Measurements from ENCODE around the gene ELMO3. TPM values are rescaled to one million over a fixed set of nuclear protein-coding genes. Genes with fewer than 3 reads are reported as not detected.

The ELMO3 gene
- total RNA-seq, 1 donor from 2014 or later, result 4.5 TPM

DNA sequence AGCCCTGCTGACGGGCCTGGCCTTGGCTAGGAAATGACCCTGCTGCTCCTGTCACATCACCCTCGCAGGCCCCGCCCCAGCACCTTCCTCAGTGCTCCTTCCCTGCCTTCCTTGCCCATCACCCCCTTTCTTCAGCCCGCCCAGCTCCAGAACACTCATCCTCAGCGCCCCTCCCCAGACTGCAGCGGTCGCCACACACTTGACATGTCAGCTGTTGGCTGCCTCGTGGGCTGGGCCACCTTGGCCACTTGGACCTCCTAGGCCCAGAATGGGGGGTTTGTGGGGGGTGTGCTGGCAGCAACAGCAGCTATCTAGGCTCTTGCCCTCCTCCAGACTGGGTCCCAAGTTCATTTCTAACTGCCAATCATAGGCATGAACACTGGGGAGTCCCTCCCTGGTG lies 10.6 kb downstream of the ELMO3 start:
- TF ChIP-seq, protein P1, sequence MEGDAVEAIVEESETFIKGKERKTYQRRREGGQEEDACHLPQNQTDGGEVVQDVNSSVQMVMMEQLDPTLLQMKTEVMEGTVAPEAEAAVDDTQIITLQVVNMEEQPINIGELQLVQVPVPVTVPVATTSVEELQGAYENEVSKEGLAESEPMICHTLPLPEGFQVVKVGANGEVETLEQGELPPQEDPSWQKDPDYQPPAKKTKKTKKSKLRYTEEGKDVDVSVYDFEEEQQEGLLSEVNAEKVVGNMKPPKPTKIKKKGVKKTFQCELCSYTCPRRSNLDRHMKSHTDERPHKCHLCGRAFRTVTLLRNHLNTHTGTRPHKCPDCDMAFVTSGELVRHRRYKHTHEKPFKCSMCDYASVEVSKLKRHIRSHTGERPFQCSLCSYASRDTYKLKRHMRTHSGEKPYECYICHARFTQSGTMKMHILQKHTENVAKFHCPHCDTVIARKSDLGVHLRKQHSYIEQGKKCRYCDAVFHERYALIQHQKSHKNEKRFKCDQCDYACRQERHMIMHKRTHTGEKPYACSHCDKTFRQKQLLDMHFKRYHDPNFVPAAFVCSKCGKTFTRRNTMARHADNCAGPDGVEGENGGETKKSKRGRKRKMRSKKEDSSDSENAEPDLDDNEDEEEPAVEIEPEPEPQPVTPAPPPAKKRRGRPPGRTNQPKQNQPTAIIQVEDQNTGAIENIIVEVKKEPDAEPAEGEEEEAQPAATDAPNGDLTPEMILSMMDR (conservative IDR thresholded peaks at IDR 0.05), result no peak
- H3K27me3 Mint-ChIP-seq (ENCODE audit: low read depth), result peaks cover 2% of the 10 kb centered on the region
- no peak overlapping the region for H3K27ac Mint-ChIP-seq (ENCODE audit: unreplicated experiment)
- no peaks in the 10 kb centered on the region for H3K9me3 Mint-ChIP-seq
- peaks cover 6% of the 10 kb centered on the region for H3K4me1 Mint-ChIP-seq
- H3K36me3 Mint-ChIP-seq (ENCODE audit: low read depth), result no peaks in the 10 kb centered on the region
- no peak overlapping the region for H3K4me3 Mint-ChIP-seq
- no peak for DNase-seq (ENCODE audit: low read depth, low spot score)

GRCh38 chr16:67210069-67210937 lies 11.4 kb downstream of the ELMO3 start:
- H3K27ac Mint-ChIP-seq (ENCODE audit: unreplicated experiment), result no peak overlapping the region
- no peak overlapping the region for H3K4me3 Mint-ChIP-seq
- peaks cover 2% of the 10 kb centered on the region for H3K27me3 Mint-ChIP-seq (ENCODE audit: low read depth)
- TF ChIP-seq, protein P1 (conservative IDR thresholded peaks at IDR 0.05), result no peak
- DNase-seq (ENCODE audit: low read depth, low spot score), result no peak
- H3K4me1 Mint-ChIP-seq, result peaks cover 6% of the 10 kb centered on the region
- H3K9me3 Mint-ChIP-seq, result no peaks in the 10 kb centered on the region
- H3K36me3 Mint-ChIP-seq (ENCODE audit: low read depth), result no peaks in the 10 kb centered on the region

- no peak overlapping the region for H3K4me3 Mint-ChIP-seq
- H3K36me3 Mint-ChIP-seq (ENCODE audit: low read depth), result no peaks in the 10 kb centered on the region
- no peaks in the 10 kb centered on the region for H3K9me3 Mint-ChIP-seq
- H3K27ac Mint-ChIP-seq (ENCODE audit: unreplicated experiment), result no peak overlapping the region
- TF ChIP-seq, protein P1 (conservative IDR thresholded peaks at IDR 0.05), result no peak
- DNase-seq (ENCODE audit: low read depth, low spot score), result no peak
- H3K27me3 Mint-ChIP-seq (ENCODE audit: low read depth), result peaks cover 2% of the 10 kb centered on the region
- H3K4me1 Mint-ChIP-seq, result peaks cover 3% of the 10 kb centered on the region
Measured at GRCh38 chr16:67211674-67212073, 12.7 kb downstream of the ELMO3 start.

DNA sequence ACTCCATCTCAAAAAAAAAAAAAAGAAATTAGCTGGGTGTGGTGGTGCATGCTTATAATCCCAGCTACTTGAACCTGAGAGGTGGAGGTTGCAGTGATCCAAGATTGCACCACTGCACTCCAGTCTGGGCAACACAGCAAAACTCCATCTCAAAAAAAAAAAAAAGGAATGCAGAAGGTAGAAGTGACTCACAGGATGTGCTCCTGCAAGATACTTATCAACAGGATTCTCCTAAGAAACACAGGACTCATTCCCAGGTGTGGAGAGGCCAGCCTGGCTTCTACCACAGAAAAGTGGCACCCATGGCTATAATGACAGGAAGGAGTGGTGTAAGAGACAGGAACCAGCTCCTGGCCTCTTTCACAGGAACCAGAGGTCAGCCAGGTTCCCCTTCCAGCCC lies 13.8 kb downstream of the ELMO3 start:
- Mint-ChIP-seq H3K36me3 (ENCODE audit: low read depth) (no peaks in the 10 kb centered on the region), H3K4me1 (no peaks in the 10 kb centered on the region), H3K4me3 (no peak overlapping the region), H3K27me3 (ENCODE audit: low read depth) (peaks cover 2% of the 10 kb centered on the region), H3K9me3 (no peaks in the 10 kb centered on the region), H3K27ac (ENCODE audit: unreplicated experiment) (no peak overlapping the region)
- TF ChIP-seq, protein P1 (conservative IDR thresholded peaks at IDR 0.05), result no peak
- no peak for DNase-seq (ENCODE audit: low read depth, low spot score)

DNA sequence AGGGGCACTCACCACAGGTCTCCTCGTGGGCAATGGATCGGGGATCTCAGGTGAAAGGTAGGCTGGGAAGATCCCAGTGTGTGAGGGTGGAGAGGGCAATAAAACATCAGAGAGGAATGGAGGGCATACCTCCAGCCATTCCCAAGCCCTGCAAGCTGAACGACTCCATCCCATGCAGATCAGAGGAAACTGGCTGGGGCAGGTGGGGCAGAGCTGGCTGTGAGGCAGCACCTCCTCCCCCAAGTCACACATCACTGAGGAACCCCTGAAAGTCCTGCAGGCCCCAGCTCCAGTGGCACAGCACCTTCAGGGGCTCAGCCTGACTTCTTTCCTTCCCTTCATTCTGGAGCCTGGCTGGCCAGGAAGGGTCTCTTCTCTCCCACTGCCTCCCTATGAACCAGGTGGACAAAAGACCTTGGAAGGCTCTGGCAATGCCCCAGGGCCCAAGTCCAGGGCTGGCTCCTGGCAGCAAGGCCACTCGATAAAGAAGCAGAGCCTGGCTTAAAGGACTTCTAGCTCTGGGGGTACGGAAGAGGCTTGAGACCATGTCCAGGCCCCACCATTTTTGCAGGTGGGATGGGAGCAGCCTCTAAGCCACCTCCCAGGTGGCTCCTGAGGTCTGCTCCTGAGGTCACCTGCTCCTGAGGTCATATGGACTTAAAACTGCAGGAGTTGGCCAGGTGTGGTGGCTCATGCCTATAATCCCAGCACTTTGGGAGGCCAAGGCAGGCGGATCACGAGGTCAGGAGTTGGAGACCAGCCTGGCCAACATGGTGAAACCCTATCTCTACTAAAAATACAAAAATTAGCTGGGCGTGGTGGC lies 14.5 kb downstream of the ELMO3 start:
- H3K27me3 Mint-ChIP-seq (ENCODE audit: low read depth), result peaks cover 2% of the 10 kb centered on the region
- no peak for DNase-seq (ENCODE audit: low read depth, low spot score)
- H3K4me1 Mint-ChIP-seq, result no peaks in the 10 kb centered on the region
- no peak overlapping the region for H3K27ac Mint-ChIP-seq (ENCODE audit: unreplicated experiment)
- H3K36me3 Mint-ChIP-seq (ENCODE audit: low read depth), result no peaks in the 10 kb centered on the region
- no peak overlapping the region for H3K4me3 Mint-ChIP-seq
- TF ChIP-seq, protein P1 (conservative IDR thresholded peaks at IDR 0.05), result no peak
- H3K9me3 Mint-ChIP-seq, result no peaks in the 10 kb centered on the region
